Measurements from ENCODE around the gene DYNLT4.
A peak's percentile ranks its signal among the peaks of the same experiment; 100 is the strongest.
"Not testable (repeated sequence)": the region's sequence is repeated elsewhere in the genome, so short reads cannot be mapped to it uniquely, and the experiment has no call there.

The DYNLT4 gene

GRCh38 chr1:44829506-44830384, 22.6 kb upstream of the DYNLT4 start:
- H3K9ac ChIP-seq (ENCODE audit: low read depth in 1 of 2, low read length in 2 of 2), result no peak overlapping the region
- H3K27me3 ChIP-seq (ENCODE audit: control insufficient read depth in 2 of 2, insufficient read depth in 2 of 2, low read length in 2 of 2), result no peaks in the 10 kb centered on the region
- no peak overlapping the region for H3K27ac ChIP-seq (ENCODE audit: low read depth in 2 of 2, low read length in 2 of 2)
- H3K4me3 ChIP-seq (ENCODE audit: low read length in 2 of 2), result no peak overlapping the region
- no peaks in the 10 kb centered on the region for H3K9me3 ChIP-seq (ENCODE audit: control insufficient read depth in 2 of 2, low read length in 2 of 2)
- H3K36me3 ChIP-seq (ENCODE audit: control insufficient read depth in 2 of 2, insufficient read depth in 2 of 2, low read length in 2 of 2), result no peaks in the 10 kb centered on the region
- H3K4me1 ChIP-seq (ENCODE audit: control insufficient read depth in 2 of 2, insufficient read depth in 2 of 2, low read length in 2 of 2), result no peaks in the 10 kb centered on the region

GRCh38 chr1:44828841-44829440, 21.8 kb upstream of the DYNLT4 start:
- Histone ChIP-seq H3K9ac (ENCODE audit: low read depth in 1 of 2, low read length in 2 of 2) (no peak overlapping the region), H3K27me3 (ENCODE audit: control insufficient read depth in 2 of 2, insufficient read depth in 2 of 2, low read length in 2 of 2) (no peaks in the 10 kb centered on the region), H3K4me1 (ENCODE audit: control insufficient read depth in 2 of 2, insufficient read depth in 2 of 2, low read length in 2 of 2) (no peaks in the 10 kb centered on the region), H3K27ac (ENCODE audit: low read depth in 2 of 2, low read length in 2 of 2) (no peak overlapping the region), H3K4me3 (ENCODE audit: low read length in 2 of 2) (no peak overlapping the region), H3K36me3 (ENCODE audit: control insufficient read depth in 2 of 2, insufficient read depth in 2 of 2, low read length in 2 of 2) (no peaks in the 10 kb centered on the region), H3K9me3 (ENCODE audit: control insufficient read depth in 2 of 2, low read length in 2 of 2) (no peaks in the 10 kb centered on the region)

DNA sequence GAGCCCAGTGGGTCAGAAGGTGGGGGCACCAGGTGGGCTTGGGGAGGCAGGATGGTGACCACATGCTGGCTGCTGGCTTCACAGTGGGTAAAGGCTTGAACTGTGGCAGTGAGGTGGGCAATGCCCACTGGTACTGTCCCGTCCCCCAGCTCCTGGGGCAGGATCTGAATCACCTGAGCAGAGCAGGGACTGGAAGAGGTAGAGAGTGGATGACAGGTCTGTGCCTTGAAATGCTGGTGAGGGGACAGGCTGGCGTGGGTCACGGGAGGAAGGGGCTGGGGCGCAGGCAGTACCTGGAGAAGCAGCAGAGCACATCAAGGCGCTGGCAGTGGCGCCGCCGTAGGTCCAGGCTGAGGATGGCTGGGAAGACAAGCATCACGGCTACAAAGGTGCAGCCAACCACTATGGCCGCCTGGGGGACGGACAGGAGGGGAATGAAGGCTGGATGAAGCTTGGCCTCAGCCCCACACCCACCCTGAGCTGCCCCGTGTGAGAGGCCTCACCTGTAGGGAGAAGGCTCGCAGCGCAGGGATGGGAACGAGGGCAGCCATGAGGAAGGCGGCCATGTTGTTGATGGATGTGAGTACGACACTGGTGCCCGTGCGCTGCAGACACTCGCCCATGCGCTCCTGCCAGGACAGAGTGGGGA, 21.0 kb upstream of the DYNLT4 start:
- Histone ChIP-seq H3K4me1 (ENCODE audit: control insufficient read depth in 2 of 2, insufficient read depth in 2 of 2, low read length in 2 of 2) (no peaks in the 10 kb centered on the region), H3K4me3 (ENCODE audit: low read length in 2 of 2) (no peak overlapping the region), H3K9ac (ENCODE audit: low read depth in 1 of 2, low read length in 2 of 2) (no peak overlapping the region), H3K36me3 (ENCODE audit: control insufficient read depth in 2 of 2, insufficient read depth in 2 of 2, low read length in 2 of 2) (no peaks in the 10 kb centered on the region), H3K9me3 (ENCODE audit: control insufficient read depth in 2 of 2, low read length in 2 of 2) (no peaks in the 10 kb centered on the region), H3K27ac (ENCODE audit: low read depth in 2 of 2, low read length in 2 of 2) (no peak overlapping the region), H3K27me3 (ENCODE audit: control insufficient read depth in 2 of 2, insufficient read depth in 2 of 2, low read length in 2 of 2) (no peaks in the 10 kb centered on the region)

- H3K4me1 ChIP-seq (ENCODE audit: control insufficient read depth in 2 of 2, insufficient read depth in 2 of 2, low read length in 2 of 2), result no peaks in the 10 kb centered on the region
- H3K27ac ChIP-seq (ENCODE audit: low read depth in 2 of 2, low read length in 2 of 2), result no peak overlapping the region
- no peak overlapping the region for H3K9ac ChIP-seq (ENCODE audit: low read depth in 1 of 2, low read length in 2 of 2)
- H3K36me3 ChIP-seq (ENCODE audit: control insufficient read depth in 2 of 2, insufficient read depth in 2 of 2, low read length in 2 of 2), result no peaks in the 10 kb centered on the region
- H3K4me3 ChIP-seq (ENCODE audit: low read length in 2 of 2), result no peak overlapping the region
- H3K9me3 ChIP-seq (ENCODE audit: control insufficient read depth in 2 of 2, low read length in 2 of 2), result no peaks in the 10 kb centered on the region
- no peaks in the 10 kb centered on the region for H3K27me3 ChIP-seq (ENCODE audit: control insufficient read depth in 2 of 2, insufficient read depth in 2 of 2, low read length in 2 of 2)
These were observed 20.2 kb upstream of the DYNLT4 start for GRCh38 chr1:44827197-44828002.

DNA sequence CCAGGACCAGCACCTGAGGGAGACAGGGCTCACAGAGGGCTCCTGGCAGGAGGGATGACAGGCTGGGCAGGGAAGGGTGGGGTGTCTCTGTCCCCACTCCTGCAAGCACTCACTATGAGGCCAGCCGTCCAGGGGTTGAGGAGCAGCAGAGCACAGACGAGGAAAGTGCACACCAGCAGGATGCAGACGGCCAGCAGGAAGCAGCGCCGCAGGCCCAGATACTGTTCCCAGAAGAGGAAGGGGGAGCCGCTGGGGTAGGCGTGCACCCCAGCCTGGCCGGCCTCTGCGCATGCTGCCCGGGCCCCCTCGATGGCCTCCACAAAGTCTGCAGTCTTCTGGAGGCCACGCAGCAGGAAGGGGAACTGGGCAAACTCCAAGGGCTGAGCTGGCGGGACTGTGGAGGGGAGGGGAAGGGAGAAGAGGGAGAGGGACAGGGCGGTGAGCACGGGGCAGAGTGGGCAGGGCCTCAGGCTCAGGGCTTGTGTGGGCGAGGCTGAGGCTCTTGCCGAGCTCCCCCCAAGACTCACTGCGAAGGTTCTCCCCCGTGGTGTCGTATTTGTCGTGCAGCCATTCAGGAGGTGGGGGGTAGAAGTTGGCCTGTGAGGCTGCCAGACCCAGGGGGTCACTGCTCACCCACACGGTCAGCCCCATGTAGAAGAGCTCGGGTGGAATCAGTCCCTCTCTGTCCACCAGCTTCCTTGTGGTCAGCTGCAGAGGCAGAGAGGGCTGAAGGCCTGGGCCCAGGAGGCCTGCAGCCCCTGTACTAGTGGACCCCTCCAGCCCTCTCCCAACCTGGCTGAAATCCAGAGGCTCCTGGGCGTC, 19.4 kb upstream of the DYNLT4 start:
- Histone ChIP-seq H3K36me3 (ENCODE audit: control insufficient read depth in 2 of 2, insufficient read depth in 2 of 2, low read length in 2 of 2) (no peaks in the 10 kb centered on the region), H3K4me1 (ENCODE audit: control insufficient read depth in 2 of 2, insufficient read depth in 2 of 2, low read length in 2 of 2) (no peaks in the 10 kb centered on the region), H3K9me3 (ENCODE audit: control insufficient read depth in 2 of 2, low read length in 2 of 2) (no peaks in the 10 kb centered on the region), H3K27me3 (ENCODE audit: control insufficient read depth in 2 of 2, insufficient read depth in 2 of 2, low read length in 2 of 2) (no peaks in the 10 kb centered on the region), H3K4me3 (ENCODE audit: low read length in 2 of 2) (no peak overlapping the region), H3K27ac (ENCODE audit: low read depth in 2 of 2, low read length in 2 of 2) (peak overlapping the region; percentile 37 to 48), H3K9ac (ENCODE audit: low read depth in 1 of 2, low read length in 2 of 2) (peak overlapping the region in 1 of 2 donors; percentile 33)

DNA sequence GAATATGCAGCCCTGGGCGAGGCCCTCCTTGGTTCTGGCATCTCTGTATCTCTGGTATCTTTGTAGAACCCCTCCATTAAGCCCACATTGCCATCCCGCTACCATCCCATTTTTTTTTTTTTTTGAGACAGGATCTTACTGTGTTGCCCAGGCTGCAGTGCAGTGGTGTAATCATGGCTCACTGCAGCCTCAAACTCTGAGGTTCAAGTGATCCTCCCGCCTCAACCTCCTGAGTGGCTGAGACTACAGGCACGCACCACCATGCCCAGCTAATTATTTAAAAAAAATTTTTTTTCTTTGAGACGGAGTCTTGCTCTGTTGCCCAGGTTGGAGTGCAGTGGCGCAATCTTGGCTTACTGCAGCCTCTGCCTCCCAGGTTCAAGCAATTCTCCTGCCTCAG, 17.2 kb upstream of the DYNLT4 start:
- not testable (repeated sequence) for H3K27me3 ChIP-seq (ENCODE audit: control insufficient read depth in 2 of 2, insufficient read depth in 2 of 2, low read length in 2 of 2); H3K36me3 ChIP-seq (ENCODE audit: control insufficient read depth in 2 of 2, insufficient read depth in 2 of 2, low read length in 2 of 2); H3K4me3 ChIP-seq (ENCODE audit: low read length in 2 of 2); H3K27ac ChIP-seq (ENCODE audit: low read depth in 2 of 2, low read length in 2 of 2); H3K9me3 ChIP-seq (ENCODE audit: control insufficient read depth in 2 of 2, low read length in 2 of 2); H3K9ac ChIP-seq (ENCODE audit: low read depth in 1 of 2, low read length in 2 of 2)
- peaks cover 8 to 10% of the 10 kb centered on the region in 2 donors for H3K4me1 ChIP-seq (ENCODE audit: control insufficient read depth in 2 of 2, insufficient read depth in 2 of 2, low read length in 2 of 2)

GRCh38 chr1:44822981-44823451, 15.9 kb upstream of the DYNLT4 start:
- H3K27ac ChIP-seq (ENCODE audit: low read depth in 2 of 2, low read length in 2 of 2), result no peak overlapping the region
- no peak overlapping the region for H3K4me3 ChIP-seq (ENCODE audit: low read length in 2 of 2)
- no peaks in the 10 kb centered on the region for H3K36me3 ChIP-seq (ENCODE audit: control insufficient read depth in 2 of 2, insufficient read depth in 2 of 2, low read length in 2 of 2)
- H3K9me3 ChIP-seq (ENCODE audit: control insufficient read depth in 2 of 2, low read length in 2 of 2), result no peaks in the 10 kb centered on the region
- H3K27me3 ChIP-seq (ENCODE audit: control insufficient read depth in 2 of 2, insufficient read depth in 2 of 2, low read length in 2 of 2), result no peaks in the 10 kb centered on the region
- no peak overlapping the region for H3K9ac ChIP-seq (ENCODE audit: low read depth in 1 of 2, low read length in 2 of 2)
- H3K4me1 ChIP-seq (ENCODE audit: control insufficient read depth in 2 of 2, insufficient read depth in 2 of 2, low read length in 2 of 2), result peaks cover 12 to 14% of the 10 kb centered on the region in 2 donors

GRCh38 chr1:44822131-44822701, 15.1 kb upstream of the DYNLT4 start:
- Histone ChIP-seq H3K27me3 (ENCODE audit: control insufficient read depth in 2 of 2, insufficient read depth in 2 of 2, low read length in 2 of 2) (no peaks in the 10 kb centered on the region), H3K36me3 (ENCODE audit: control insufficient read depth in 2 of 2, insufficient read depth in 2 of 2, low read length in 2 of 2) (no peaks in the 10 kb centered on the region), H3K27ac (ENCODE audit: low read depth in 2 of 2, low read length in 2 of 2) (no peak overlapping the region), H3K4me3 (ENCODE audit: low read length in 2 of 2) (no peak overlapping the region), H3K9ac (ENCODE audit: low read depth in 1 of 2, low read length in 2 of 2) (no peak overlapping the region), H3K9me3 (ENCODE audit: control insufficient read depth in 2 of 2, low read length in 2 of 2) (no peaks in the 10 kb centered on the region), H3K4me1 (ENCODE audit: control insufficient read depth in 2 of 2, insufficient read depth in 2 of 2, low read length in 2 of 2) (peaks cover 12 to 14% of the 10 kb centered on the region in 2 donors)

- no peak overlapping the region for H3K9ac ChIP-seq (ENCODE audit: low read depth in 1 of 2, low read length in 2 of 2)
- no peak overlapping the region for H3K27ac ChIP-seq (ENCODE audit: low read depth in 2 of 2, low read length in 2 of 2)
- peaks cover 12 to 14% of the 10 kb centered on the region in 2 donors for H3K4me1 ChIP-seq (ENCODE audit: control insufficient read depth in 2 of 2, insufficient read depth in 2 of 2, low read length in 2 of 2)
- H3K36me3 ChIP-seq (ENCODE audit: control insufficient read depth in 2 of 2, insufficient read depth in 2 of 2, low read length in 2 of 2), result no peaks in the 10 kb centered on the region
- H3K9me3 ChIP-seq (ENCODE audit: control insufficient read depth in 2 of 2, low read length in 2 of 2), result no peaks in the 10 kb centered on the region
- H3K4me3 ChIP-seq (ENCODE audit: low read length in 2 of 2), result no peak overlapping the region
- H3K27me3 ChIP-seq (ENCODE audit: control insufficient read depth in 2 of 2, insufficient read depth in 2 of 2, low read length in 2 of 2), result no peaks in the 10 kb centered on the region
These were observed 14.1 kb upstream of the DYNLT4 start for GRCh38 chr1:44821240-44821715.

All from mucosa of rectum (tissue), 2 donors.